ENCODE results near the gene KRTAP13-3. TPM values are rescaled to one million over a fixed set of nuclear protein-coding genes. Genes with fewer than 3 reads are reported as not detected.

Gene KRTAP13-3
- total RNA-seq, 1 experiment from 2014 or later: not detected

GRCh38 chr21:30382201-30382600 is 43.5 kb downstream of the KRTAP13-3 start:
- intact Hi-C loops (cut with micrococcal nuclease; ENCODE audit: unreplicated experiment) (no loop called here), in situ Hi-C loops (cut with HindIII; ENCODE audit: low pct_unique_long_range_greater_than_20kb, low sequenced_read_pairs) (no loop called here)
- ChIA-PET POLR2A (no interaction called here), CTCF (no interaction called here)
- Histone ChIP-seq H3K36me3 (ENCODE audit: control insufficient read depth, insufficient read depth, low read length) (no peaks in the 10 kb centered on the region), H3K4me1 (ENCODE audit: control insufficient read depth, insufficient read depth, low read length) (no peaks in the 10 kb centered on the region), H3K27ac (ENCODE audit: low read length) (no peak overlapping the region), H3K27me3 (ENCODE audit: control insufficient read depth, insufficient read depth, low read length) (no peaks in the 10 kb centered on the region), H3K4me3 (ENCODE audit: low read depth in 2 of 2, low read length in 2 of 2) (no peak overlapping the region), H3K9me3 (ENCODE audit: control insufficient read depth, insufficient read depth, low read depth, low read length) (no peaks in the 10 kb centered on the region)
- DNase-seq (ENCODE audit: low read depth, low spot score): no peak
- TF ChIP-seq TCF7L2 (IDR thresholded peaks at IDR 0.05; ENCODE audit: low read depth, low read length) (no peak), SIN3A (IDR thresholded peaks at IDR 0.05; ENCODE audit: borderline replicate concordance, insufficient read depth, low read depth, low read length) (no peak), REST (IDR thresholded peaks at IDR 0.05; ENCODE audit: insufficient read depth in 1 of 2, low read depth in 2 of 2, low read length in 1 of 2) (no peak), POLR2AphosphoS5 (IDR thresholded peaks at IDR 0.05; ENCODE audit: low read depth, low read length) (no peak), CTCF (IDR thresholded peaks at IDR 0.05) (no peak)
- no TSS peak for BruUV-seq (replicated peaks)
- ATAC-seq: no peak

Other genes starting within 250 kb of the KRTAP13-3 start
- gene CLDN8, start 209.8 kb downstream of the KRTAP13-3 start, total RNA-seq (2021; ENCODE audit: unreplicated experiment): not detected
- not detected for gene KRTAP24-1, start 143.0 kb downstream of the KRTAP13-3 start, total RNA-seq (2021; ENCODE audit: unreplicated experiment)
- not detected for gene KRTAP25-1, start 136.4 kb downstream of the KRTAP13-3 start, total RNA-seq (2021; ENCODE audit: unreplicated experiment)
- gene KRTAP26-1, start 105.6 kb downstream of the KRTAP13-3 start, total RNA-seq (2021; ENCODE audit: unreplicated experiment): not detected
- gene KRTAP27-1, start 88.2 kb downstream of the KRTAP13-3 start, total RNA-seq (2021; ENCODE audit: unreplicated experiment): not detected
- not detected for gene KRTAP23-1, start 77.3 kb downstream of the KRTAP13-3 start, total RNA-seq (2021; ENCODE audit: unreplicated experiment)
- gene KRTAP13-2, start 53.7 kb downstream of the KRTAP13-3 start, total RNA-seq (2021; ENCODE audit: unreplicated experiment): not detected
- not detected for gene KRTAP13-1, start 29.9 kb downstream of the KRTAP13-3 start, total RNA-seq (2021; ENCODE audit: unreplicated experiment)
- not detected for gene KRTAP13-4, start 4.3 kb upstream of the KRTAP13-3 start, total RNA-seq (2021; ENCODE audit: unreplicated experiment)
- not detected for gene KRTAP15-1, start 14.3 kb upstream of the KRTAP13-3 start, total RNA-seq (2021; ENCODE audit: unreplicated experiment)
- not detected for gene KRTAP19-1, start 54.4 kb upstream of the KRTAP13-3 start, total RNA-seq (2021; ENCODE audit: unreplicated experiment)
- not detected for gene KRTAP19-2, start 61.5 kb upstream of the KRTAP13-3 start, total RNA-seq (2021; ENCODE audit: unreplicated experiment)
- gene KRTAP19-3, start 66.1 kb upstream of the KRTAP13-3 start, total RNA-seq (2021; ENCODE audit: unreplicated experiment): not detected
- gene KRTAP19-4, start 71.2 kb upstream of the KRTAP13-3 start, total RNA-seq (2021; ENCODE audit: unreplicated experiment): not detected
- gene KRTAP19-5, start 76.2 kb upstream of the KRTAP13-3 start, total RNA-seq (2021; ENCODE audit: unreplicated experiment): not detected
- gene KRTAP19-6, start 115.9 kb upstream of the KRTAP13-3 start, total RNA-seq (2021; ENCODE audit: unreplicated experiment): not detected
- not detected for gene KRTAP19-7, start 135.4 kb upstream of the KRTAP13-3 start, total RNA-seq (2021; ENCODE audit: unreplicated experiment)
- gene KRTAP22-2, start 164.5 kb upstream of the KRTAP13-3 start, total RNA-seq (2021; ENCODE audit: unreplicated experiment): not detected
- gene KRTAP6-3, start 166.5 kb upstream of the KRTAP13-3 start, total RNA-seq (2021; ENCODE audit: unreplicated experiment): not detected
- gene KRTAP6-2, start 173.0 kb upstream of the KRTAP13-3 start, total RNA-seq (2021; ENCODE audit: unreplicated experiment): not detected
- gene KRTAP22-1, start 175.2 kb upstream of the KRTAP13-3 start, total RNA-seq (2021; ENCODE audit: unreplicated experiment): not detected
- gene KRTAP6-1, start 188.0 kb upstream of the KRTAP13-3 start, total RNA-seq (2021; ENCODE audit: unreplicated experiment): not detected
- gene KRTAP20-1, start 190.5 kb upstream of the KRTAP13-3 start, total RNA-seq (2021; ENCODE audit: unreplicated experiment): not detected
- gene KRTAP20-4, start 194.7 kb upstream of the KRTAP13-3 start, total RNA-seq (2021; ENCODE audit: unreplicated experiment): not detected
- not detected for gene KRTAP20-2, start 209.3 kb upstream of the KRTAP13-3 start, total RNA-seq (2021; ENCODE audit: unreplicated experiment)
- not detected for gene KRTAP20-3, start 216.9 kb upstream of the KRTAP13-3 start, total RNA-seq (2021; ENCODE audit: unreplicated experiment)